HG03280 (cell line): ENCODE results near the gene UBQLN2.
A peak's percentile ranks its signal among the peaks of the same experiment; 100 is the strongest.
"Not testable (repeated sequence)": the region's sequence is repeated elsewhere in the genome, so short reads cannot be mapped to it uniquely, and the experiment has no call there.

Source experiments
- ATAC-seq: cut with Tn5 transposase; IDR thresholded peaks from one replicate; pipeline ENCODE4 v1.9.1; 2021; ENCODE audit warnings: mild to moderate bottlenecking, moderate library complexity; ENCODE audit not compliant: unreplicated experiment

UBQLN2 gene

GRCh38 chrX:56563231-56564161 lies at the start of gene UBQLN2:
TSS of gene UBQLN2 (plus strand) at chrX:56563627. CDS start at chrX:56563874, 247 bp downstream.
- ATAC-seq = peak; percentile 74

GRCh38 chrX:56519642-56520041 lies 43.8 kb upstream of the UBQLN2 start:
- no peak for ATAC-seq

DNA sequence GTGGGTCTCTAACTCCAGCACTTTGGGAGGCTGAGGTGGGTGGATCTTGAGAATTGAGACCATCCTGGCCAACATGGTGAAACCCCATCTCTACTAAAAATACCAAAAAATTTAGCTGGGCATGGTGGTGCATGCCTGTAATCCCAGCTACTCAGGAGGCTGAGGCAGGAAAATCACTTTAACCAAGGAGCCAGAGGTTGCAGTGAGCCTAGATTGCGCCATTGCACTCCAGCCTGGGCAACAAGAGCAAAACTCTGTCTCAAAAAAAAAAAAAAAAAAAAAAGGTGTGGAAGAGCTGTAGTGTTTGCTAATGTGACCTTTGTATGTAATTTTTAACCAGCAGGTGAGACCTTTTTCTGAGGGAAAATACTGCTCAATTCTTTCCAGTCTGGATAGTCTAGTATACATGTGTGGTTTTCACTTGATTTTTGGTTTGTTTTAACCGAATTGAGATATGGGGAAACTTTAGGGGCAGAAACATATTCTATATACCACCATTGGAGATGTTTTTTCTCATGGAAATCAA lies 33.9 kb upstream of the UBQLN2 start:
- not testable (repeated sequence) for ATAC-seq

DNA sequence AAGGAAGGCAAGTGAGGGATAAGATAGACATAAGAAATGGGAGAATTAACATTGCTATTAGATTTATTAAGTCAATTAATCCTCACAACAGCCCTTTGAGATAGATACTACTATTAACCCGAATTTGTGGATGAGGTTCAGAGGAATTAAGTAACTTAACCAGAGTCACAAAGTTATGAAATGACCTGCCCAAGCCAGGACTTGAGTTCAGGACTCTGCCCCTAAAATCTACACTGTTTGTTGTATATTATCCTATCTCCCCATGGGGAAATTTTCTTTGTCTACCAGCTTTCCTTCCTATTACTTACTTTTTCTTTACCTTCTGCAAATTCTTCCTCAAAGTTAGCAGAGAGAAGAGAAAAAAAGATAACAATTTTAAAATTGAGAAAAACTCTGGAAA lies 33.4 kb upstream of the UBQLN2 start:
- no peak for ATAC-seq

- no peak for ATAC-seq
Measured at GRCh38 chrX:56550667-56551066, 12.8 kb upstream of the UBQLN2 start.

GRCh38 chrX:56554870-56555269 lies 8.6 kb upstream of the UBQLN2 start:
- ATAC-seq = no peak

- ATAC-seq = no peak
Measured at GRCh38 chrX:56557376-56557929, 6.0 kb upstream of the UBQLN2 start.

- no peak for ATAC-seq
Measured at GRCh38 chrX:56564164-56564885, 898 bp downstream of the UBQLN2 start.

DNA sequence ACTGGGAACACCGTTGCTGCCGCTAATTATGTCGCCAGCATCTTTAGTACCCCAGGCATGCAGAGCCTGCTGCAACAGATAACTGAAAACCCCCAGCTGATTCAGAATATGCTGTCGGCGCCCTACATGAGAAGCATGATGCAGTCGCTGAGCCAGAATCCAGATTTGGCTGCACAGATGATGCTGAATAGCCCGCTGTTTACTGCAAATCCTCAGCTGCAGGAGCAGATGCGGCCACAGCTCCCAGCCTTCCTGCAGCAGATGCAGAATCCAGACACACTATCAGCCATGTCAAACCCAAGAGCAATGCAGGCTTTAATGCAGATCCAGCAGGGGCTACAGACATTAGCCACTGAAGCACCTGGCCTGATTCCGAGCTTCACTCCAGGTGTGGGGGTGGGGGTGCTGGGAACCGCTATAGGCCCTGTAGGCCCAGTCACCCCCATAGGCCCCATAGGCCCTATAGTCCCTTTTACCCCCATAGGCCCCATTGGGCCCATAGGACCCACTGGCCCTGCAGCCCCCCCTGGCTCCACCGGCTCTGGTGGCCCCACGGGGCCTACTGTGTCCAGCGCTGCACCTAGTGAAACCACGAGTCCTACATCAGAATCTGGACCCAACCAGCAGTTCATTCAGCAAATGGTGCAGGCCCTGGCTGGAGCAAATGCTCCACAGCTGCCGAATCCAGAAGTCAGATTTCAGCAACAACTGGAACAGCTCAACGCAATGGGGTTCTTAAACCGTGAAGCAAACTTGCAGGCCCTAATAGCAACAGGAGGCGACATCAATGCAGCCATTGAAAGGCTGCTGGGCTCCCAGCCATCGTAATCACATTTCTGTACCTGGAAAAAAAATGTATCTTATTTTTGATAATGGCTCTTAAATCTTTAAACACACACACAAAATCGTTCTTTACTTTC lies 1.8 kb downstream of the UBQLN2 start:
- ATAC-seq = no peak

DNA sequence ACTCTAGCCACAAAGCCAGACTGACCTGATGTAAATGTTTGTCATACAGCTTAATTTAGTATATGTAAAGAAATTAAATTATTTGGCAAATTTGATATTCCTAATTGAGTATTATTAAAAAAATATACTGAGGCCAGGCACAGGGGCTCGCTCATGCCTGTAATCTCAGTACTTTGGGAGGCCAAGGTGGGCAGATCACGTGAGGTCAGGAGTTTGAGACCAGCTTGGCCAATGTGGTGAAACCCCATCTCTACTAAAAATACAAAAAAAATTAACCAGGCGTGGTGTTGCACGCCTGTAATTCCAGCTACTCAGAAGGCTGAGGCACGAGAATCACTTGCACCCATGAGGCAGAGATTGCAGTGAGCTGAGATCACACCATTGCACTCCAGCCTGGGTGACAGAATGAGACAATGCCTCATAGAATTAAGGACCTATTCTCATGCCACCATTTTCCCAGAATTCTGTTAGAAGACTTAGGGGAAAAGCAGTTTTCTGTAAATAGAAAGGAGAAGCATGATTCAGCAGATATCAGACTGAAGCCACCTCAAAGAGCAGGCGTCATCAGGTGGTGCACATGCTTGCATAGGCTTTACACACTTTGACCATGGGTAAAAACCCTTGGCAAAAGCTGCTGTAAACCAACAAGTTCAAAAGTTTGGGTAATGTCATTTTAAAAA lies 6.1 kb downstream of the UBQLN2 start:
- ATAC-seq = no peak

GRCh38 chrX:56572975-56573374 lies 9.5 kb downstream of the UBQLN2 start:
- no peak for ATAC-seq

DNA sequence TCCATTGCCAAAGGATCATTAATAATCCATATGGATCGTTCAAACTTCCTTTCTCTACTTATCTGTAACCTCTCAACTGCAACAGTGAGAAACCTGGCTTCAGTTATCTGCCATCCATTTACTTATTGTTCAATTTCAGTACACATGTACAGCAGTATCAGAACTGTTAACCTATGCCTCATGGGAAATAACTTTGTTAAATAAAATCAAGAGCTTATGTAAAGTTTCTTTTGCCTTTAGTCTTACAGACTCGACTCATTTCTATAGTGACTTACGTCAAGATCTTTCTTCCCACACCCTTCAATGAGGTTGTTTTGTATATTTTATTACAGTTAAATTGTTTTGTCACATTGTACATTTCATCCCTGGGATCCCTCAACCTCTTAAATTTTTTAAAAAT lies 11.4 kb downstream of the UBQLN2 start:
- ATAC-seq = no peak

DNA sequence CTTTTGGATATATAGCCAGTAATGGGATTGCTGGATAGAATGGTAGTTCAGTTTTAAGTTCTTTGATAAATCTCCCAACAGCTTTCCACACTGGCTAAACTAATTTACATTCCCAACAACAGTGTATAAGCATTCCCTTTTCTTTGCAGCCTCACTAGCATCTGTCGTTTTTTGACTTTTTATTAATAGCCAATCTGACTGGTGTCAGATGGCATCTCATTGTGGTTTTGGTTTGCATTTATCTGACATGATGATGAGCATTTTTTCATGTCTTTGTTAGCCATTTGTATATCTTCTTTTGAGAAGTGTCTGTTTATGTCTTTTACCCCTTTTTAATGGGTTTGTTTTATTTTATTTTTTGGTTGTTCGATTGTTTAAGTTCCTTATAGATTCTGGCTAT lies 13.3 kb downstream of the UBQLN2 start:
- ATAC-seq = no peak

DNA sequence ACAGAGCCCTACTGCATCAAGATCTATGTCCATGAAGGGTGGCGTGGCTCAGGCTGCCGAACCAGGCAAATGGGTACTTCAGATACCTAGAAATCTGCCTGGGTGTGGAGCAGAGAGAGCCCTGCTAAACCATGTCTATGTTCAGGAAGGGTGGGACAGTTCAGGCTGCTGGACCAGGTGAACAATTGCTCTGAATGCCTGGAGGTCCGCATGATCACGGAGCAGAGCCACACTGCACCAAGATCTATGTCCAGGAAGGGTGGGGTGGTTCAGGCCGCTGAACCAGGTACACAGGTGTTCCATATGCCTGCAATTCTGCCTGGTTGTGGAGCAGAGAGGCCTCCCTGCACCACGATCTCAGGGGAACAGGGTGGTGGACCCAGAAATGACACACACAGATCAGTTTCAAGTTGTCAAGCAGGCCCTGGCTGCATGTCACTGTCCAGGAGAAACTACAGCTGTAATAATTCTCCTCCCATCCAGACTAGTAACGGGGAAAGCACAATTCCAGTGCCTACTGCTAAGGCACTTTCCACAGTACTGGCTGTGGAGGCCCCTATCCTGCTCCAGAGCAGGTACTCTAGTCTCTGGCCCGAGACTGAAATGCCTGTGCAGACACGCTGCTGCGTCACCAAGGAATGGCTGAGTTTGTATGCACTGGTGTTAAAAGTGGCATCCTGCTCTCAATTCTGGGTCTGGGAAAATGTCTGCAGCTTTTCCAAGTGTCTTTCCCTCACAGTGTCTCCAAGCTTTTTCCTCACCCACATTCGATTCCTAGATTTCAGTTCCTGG lies 25.2 kb downstream of the UBQLN2 start:
- no peak for ATAC-seq

DNA sequence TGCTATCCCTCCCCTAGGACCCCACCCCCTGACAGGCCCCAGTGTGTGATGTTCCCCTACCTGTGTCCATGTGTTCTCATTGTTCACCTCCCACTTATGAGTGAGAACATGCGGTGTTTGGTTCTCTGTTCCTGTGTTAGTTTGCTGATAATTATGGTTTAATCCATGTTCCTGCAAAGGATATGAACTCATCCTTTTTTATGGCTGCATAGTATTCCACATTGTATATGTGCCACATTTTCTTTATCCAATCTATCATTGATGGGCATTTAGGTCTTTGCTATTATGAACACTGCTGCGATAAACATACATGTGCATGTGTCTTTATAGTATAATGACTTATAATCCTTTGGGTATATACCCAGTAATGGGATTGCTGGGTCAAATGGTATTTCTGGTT lies 28.4 kb downstream of the UBQLN2 start:
- ATAC-seq = not testable (repeated sequence)

DNA sequence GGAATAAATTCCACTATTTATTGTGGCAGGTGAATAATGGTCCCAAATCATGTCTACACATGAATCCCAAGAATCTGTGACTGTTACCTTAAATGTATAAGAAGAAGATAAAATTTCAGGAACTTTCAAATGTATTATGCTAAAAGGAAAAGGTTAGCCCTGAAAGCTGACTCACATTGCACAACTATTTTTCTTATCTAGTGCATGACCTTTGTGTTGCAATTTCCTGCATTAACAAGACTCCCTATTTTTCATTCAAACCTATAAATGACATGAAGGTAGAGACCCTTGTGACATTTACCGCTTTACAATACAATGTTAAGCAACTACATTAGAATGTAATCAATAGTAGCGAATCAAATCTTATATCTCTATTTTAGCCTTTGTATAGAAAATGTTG lies 36.7 kb downstream of the UBQLN2 start:
- no peak for ATAC-seq

GRCh38 chrX:56600987-56601386 lies 37.6 kb downstream of the UBQLN2 start:
- no peak for ATAC-seq

- ATAC-seq = no peak
Measured at GRCh38 chrX:56615282-56615681, 51.9 kb downstream of the UBQLN2 start.
